HEK293 (cell line): ENCODE results near the gene P2RY10.

ENCODE experiments used
- CTCF ChIP-seq: fragments of 450-650 bp; formaldehyde crosslinking; IDR thresholded peaks from 2 replicates; pipeline ENCODE4 v1.5.1; 2016; ENCODE audit warnings: missing biosample characterization, missing genetic modification characterization
- ELK4 ChIP-seq: IDR thresholded peaks from 2 replicates; pipeline ENCODE4 v1.6.1; 2011; ENCODE audit warnings: mild to moderate bottlenecking, low read depth, low read length, borderline replicate concordance
- REPIN1 ChIP-seq: fragments of 450-650 bp; formaldehyde crosslinking; IDR thresholded peaks from 2 replicates; pipeline ENCODE4 v1.5.1; 2017; ENCODE audit warnings: missing biosample characterization, missing genetic modification characterization, low read depth
- SP3 ChIP-seq: fragments of 450-650 bp; formaldehyde crosslinking; IDR thresholded peaks from 2 replicates; pipeline ENCODE4 v1.5.1; 2016; ENCODE audit warnings: missing biosample characterization, missing genetic modification characterization
- YY1 ChIP-seq: fragments of 450-650 bp; formaldehyde crosslinking; IDR thresholded peaks from 2 replicates; pipeline ENCODE4 v1.5.1; 2018; ENCODE audit warnings: missing biosample characterization, missing genetic modification characterization
- ZBTB26 ChIP-seq: fragments of 450-650 bp; formaldehyde crosslinking; optimal IDR thresholded peaks from 2 replicates; pipeline ENCODE3; 2016; ENCODE audit warnings: missing biosample characterization, mild to moderate bottlenecking, missing genetic modification characterization
- ZNF132 ChIP-seq: fragments of 450-650 bp; formaldehyde crosslinking; IDR thresholded peaks from 2 replicates; pipeline ENCODE4 v1.5.1; 2017; ENCODE audit warnings: missing biosample characterization, missing genetic modification characterization, borderline replicate concordance
- ZNF350 ChIP-seq: fragments of 450-650 bp; formaldehyde crosslinking; IDR thresholded peaks from 2 replicates; pipeline ENCODE4 v1.5.0; 2017; ENCODE audit warnings: missing biosample characterization, mild to moderate bottlenecking, missing genetic modification characterization
- ZNF362 ChIP-seq: fragments of 450-650 bp; formaldehyde crosslinking; IDR thresholded peaks from 2 replicates; pipeline ENCODE4 v1.5.1; 2016; ENCODE audit warnings: missing biosample characterization, missing genetic modification characterization
- ZNF544 ChIP-seq: fragments of 450-650 bp; formaldehyde crosslinking; IDR thresholded peaks from 2 replicates; pipeline ENCODE4 v1.5.0; 2017; ENCODE audit warnings: missing biosample characterization, missing genetic modification characterization
- ZNF677 ChIP-seq: fragments of 450-650 bp; IDR thresholded peaks from 2 replicates; pipeline ENCODE4 v1.5.0; 2018; ENCODE audit warnings: missing biosample characterization, mild to moderate bottlenecking, missing genetic modification characterization, moderate library complexity
- TF ChIP-seq, protein P1 (sequence below): fragments of 450-650 bp; formaldehyde crosslinking; IDR thresholded peaks from 2 replicates; pipeline ENCODE4 v1.5.1; 2016; ENCODE audit warnings: missing biosample characterization, missing genetic modification characterization, low read depth

DNA sequence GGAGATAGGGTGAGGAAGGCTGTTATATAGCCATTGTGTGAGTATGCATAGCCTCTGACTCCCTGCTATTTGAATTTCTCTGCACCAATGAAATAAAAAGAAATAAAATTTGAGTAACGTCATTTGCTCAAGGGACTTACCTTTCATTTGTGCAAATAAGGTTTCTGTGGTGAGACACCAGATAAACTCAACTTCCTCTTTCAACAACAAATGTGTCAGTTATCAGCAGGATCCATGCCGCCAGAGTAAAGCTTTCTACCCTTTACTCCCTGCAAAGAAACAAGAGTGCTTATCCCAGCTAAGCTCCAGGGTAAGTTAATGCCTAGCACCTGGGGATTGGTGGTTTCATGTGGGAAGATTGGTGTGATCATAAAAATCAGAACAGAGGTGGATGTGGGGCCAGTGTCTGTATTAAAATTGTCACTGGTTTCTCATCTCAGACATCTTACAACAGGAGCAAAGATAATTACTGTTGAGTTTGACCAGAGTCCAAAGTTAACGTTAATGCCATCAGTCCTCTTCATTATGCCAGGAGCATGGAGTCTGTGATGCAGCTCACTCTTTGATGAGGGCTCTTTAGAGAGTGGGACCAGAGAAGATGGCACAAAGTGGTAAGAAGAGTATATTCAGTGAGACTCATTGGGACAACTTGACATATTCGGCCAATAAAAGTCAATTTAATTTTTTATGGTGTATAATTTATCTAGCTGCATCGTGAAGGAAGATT is at the start of gene P2RY10:
- TF ChIP-seq REPIN1 (no peak), CTCF (tag by site-specific recombination) (no peak), YY1 (tag by site-specific recombination) (no peak), ZBTB26 (tag by site-specific recombination) (no peak), ZNF350 (no peak), ZNF677 (tag by site-specific recombination) (no peak), SP3 (tag by site-specific recombination) (no peak), ELK4 (no peak), ZNF362 (tag by site-specific recombination) (no peak), ZNF544 (no peak), ZNF132 (no peak)
- TF ChIP-seq, protein P1, sequence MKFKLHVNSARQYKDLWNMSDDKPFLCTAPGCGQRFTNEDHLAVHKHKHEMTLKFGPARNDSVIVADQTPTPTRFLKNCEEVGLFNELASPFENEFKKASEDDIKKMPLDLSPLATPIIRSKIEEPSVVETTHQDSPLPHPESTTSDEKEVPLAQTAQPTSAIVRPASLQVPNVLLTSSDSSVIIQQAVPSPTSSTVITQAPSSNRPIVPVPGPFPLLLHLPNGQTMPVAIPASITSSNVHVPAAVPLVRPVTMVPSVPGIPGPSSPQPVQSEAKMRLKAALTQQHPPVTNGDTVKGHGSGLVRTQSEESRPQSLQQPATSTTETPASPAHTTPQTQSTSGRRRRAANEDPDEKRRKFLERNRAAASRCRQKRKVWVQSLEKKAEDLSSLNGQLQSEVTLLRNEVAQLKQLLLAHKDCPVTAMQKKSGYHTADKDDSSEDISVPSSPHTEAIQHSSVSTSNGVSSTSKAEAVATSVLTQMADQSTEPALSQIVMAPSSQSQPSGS (tag by site-specific recombination): no peak
